ENCODE data around the gene GMDS. TPM values are rescaled to one million over a fixed set of nuclear protein-coding genes. Genes with fewer than 3 reads are reported as not detected.

The GMDS gene
- total and polyA plus RNA-seq, 9 donors = 6.6 to 20.6 (median 11.0) TPM

GRCh38 chr6:2078888-2079287 is 166.5 kb downstream of the GMDS start:
- 25 to 48% (median 44%) methylated on average over 1 of the region's 1 CpG for WGBS, 3 donors
- no peak for DNase-seq
- no peaks in the 10 kb centered on the region for H3K27me3 ChIP-seq
- no peak overlapping the region for H3K27ac ChIP-seq
- intact Hi-C loops (cut with DNase I) = no loop called here
- TF ChIP-seq CTCF (IDR thresholded peaks at IDR 0.05) = no peak
- TF ChIP-seq EP300 (IDR thresholded peaks at IDR 0.05) = no peak
- no peak for TF ChIP-seq POLR2A (IDR thresholded peaks at IDR 0.05)
- no peaks in the 10 kb centered on the region for H3K4me1 ChIP-seq (ENCODE audit: insufficient read depth)
- H3K9me3 ChIP-seq = no peaks in the 10 kb centered on the region
- no peaks in the 10 kb centered on the region for H3K36me3 ChIP-seq
- no peak overlapping the region for H3K4me3 ChIP-seq

- Histone ChIP-seq H3K9me3 (no peaks in the 10 kb centered on the region), H3K36me3 (no peaks in the 10 kb centered on the region), H3K4me3 (no peak overlapping the region), H3K27me3 (no peaks in the 10 kb centered on the region), H3K4me1 (ENCODE audit: insufficient read depth) (no peaks in the 10 kb centered on the region), H3K27ac (no peak overlapping the region)
- intact Hi-C loops (cut with DNase I) = no loop called here
- DNase-seq = no peak
- WGBS, 3 donors = 92 to 96% (median 94%) methylated on average over 1 of the region's 1 CpG
- no peak for TF ChIP-seq CTCF (IDR thresholded peaks at IDR 0.05)
- TF ChIP-seq EP300 (IDR thresholded peaks at IDR 0.05) = no peak
- no peak for TF ChIP-seq POLR2A (IDR thresholded peaks at IDR 0.05)
These were observed 167.6 kb downstream of the GMDS start for GRCh38 chr6:2077826-2078225.

GRCh38 chr6:2073476-2073875 is 171.9 kb downstream of the GMDS start:
- 78 to 84% (median 79%) methylated on average over 2 of the region's 2 CpGs for WGBS, 3 donors
- DNase-seq = no peak
- Histone ChIP-seq H3K27ac (no peak overlapping the region), H3K36me3 (no peaks in the 10 kb centered on the region), H3K4me3 (no peak overlapping the region), H3K4me1 (ENCODE audit: insufficient read depth) (no peaks in the 10 kb centered on the region), H3K9me3 (no peaks in the 10 kb centered on the region), H3K27me3 (no peaks in the 10 kb centered on the region)
- intact Hi-C loops (cut with DNase I) = no loop called here
- TF ChIP-seq CTCF (IDR thresholded peaks at IDR 0.05) (no peak), EP300 (IDR thresholded peaks at IDR 0.05) (no peak), POLR2A (IDR thresholded peaks at IDR 0.05) (no peak)

GRCh38 chr6:2072453-2072852 is 173.0 kb downstream of the GMDS start:
- no peak for TF ChIP-seq POLR2A (IDR thresholded peaks at IDR 0.05)
- no peak overlapping the region for H3K4me3 ChIP-seq
- DNase-seq = no peak
- no peaks in the 10 kb centered on the region for H3K36me3 ChIP-seq
- no peaks in the 10 kb centered on the region for H3K4me1 ChIP-seq (ENCODE audit: insufficient read depth)
- H3K27me3 ChIP-seq = no peaks in the 10 kb centered on the region
- no peaks in the 10 kb centered on the region for H3K9me3 ChIP-seq
- H3K27ac ChIP-seq = no peak overlapping the region
- intact Hi-C loops (cut with DNase I) = no loop called here

GRCh38 chr6:2063547-2063946 is 181.9 kb downstream of the GMDS start:
- intact Hi-C loops (cut with DNase I) = no loop called here
- DNase-seq = no peak
- no peaks in the 10 kb centered on the region for H3K27me3 ChIP-seq
- no peak overlapping the region for H3K27ac ChIP-seq
- H3K4me1 ChIP-seq (ENCODE audit: insufficient read depth) = peaks cover 2% of the 10 kb centered on the region
- no peaks in the 10 kb centered on the region for H3K9me3 ChIP-seq
- H3K4me3 ChIP-seq = no peak overlapping the region
- no peak for TF ChIP-seq CTCF (IDR thresholded peaks at IDR 0.05)
- TF ChIP-seq POLR2A (IDR thresholded peaks at IDR 0.05) = no peak
- TF ChIP-seq EP300 (IDR thresholded peaks at IDR 0.05) = no peak
- WGBS, 3 donors = 20 to 45% (median 29%) methylated on average over 3 of the region's 3 CpGs
- H3K36me3 ChIP-seq = no peaks in the 10 kb centered on the region

All from ovary (tissue), 9 donors.